GM12892 (cell line): ENCODE measurements around the gene NTSR1.

ENCODE experiments used
- POLR2A ChIP-seq: IDR thresholded peaks from 2 replicates; pipeline ENCODE4 v1.6.1; 2011; ENCODE audit warnings: low read depth, low read length, control low read depth
- POLR2AphosphoS5 ChIP-seq: IDR thresholded peaks from 2 replicates; pipeline ENCODE4 v1.6.1; 2011; ENCODE audit warnings: low read depth, low read length, control low read depth
- TAF1 ChIP-seq: IDR thresholded peaks from 2 replicates; pipeline ENCODE4 v1.6.1; 2011; ENCODE audit warnings: low read depth, mild to moderate bottlenecking, control low read depth, low read length, borderline replicate concordance

GRCh38 chr20:62799873-62800272 lies 91.2 kb downstream of the NTSR1 start:
- no peak for TF ChIP-seq POLR2AphosphoS5
- no peak for TF ChIP-seq POLR2A
- TF ChIP-seq TAF1 = no peak
